ENCODE data around the gene TAS2R39.

The TAS2R39 gene

GRCh38 chr7:143229054-143229790 is 46.0 kb downstream of the TAS2R39 start:
- no peaks in the 10 kb centered on the region for H4K20me1 ChIP-seq (ENCODE audit: control insufficient read depth, insufficient read depth, low read depth, low read length)
- no peak overlapping the region for H3K4me3 ChIP-seq (ENCODE audit: low read length)
- TF ChIP-seq CTCF (IDR thresholded peaks at IDR 0.05; ENCODE audit: low read depth, low read length, poor library complexity, severe bottlenecking) (no peak), EZH2phosphoT487 (IDR thresholded peaks at IDR 0.05; ENCODE audit: borderline replicate concordance, low read length) (no peak)
- H3K9me2 ChIP-seq (replicated peaks; ENCODE audit: control insufficient read depth, low read length), result no peaks in the 10 kb centered on the region
- no peaks in the 10 kb centered on the region for H3F3A ChIP-seq (ENCODE audit: control insufficient read depth, insufficient read depth)
- H3K79me2 ChIP-seq (ENCODE audit: control insufficient read depth, low read length), result no peaks in the 10 kb centered on the region
- peaks cover 16% of the 10 kb centered on the region for H3K27me3 ChIP-seq (ENCODE audit: control insufficient read depth, low read length)
- no peak overlapping the region for H3K27ac ChIP-seq (ENCODE audit: low read depth, low read length)
- H3K4me2 ChIP-seq (ENCODE audit: low read length), result no peak overlapping the region
- H3K9me3 ChIP-seq (ENCODE audit: control insufficient read depth, insufficient read depth, low read length), result peaks cover 6% of the 10 kb centered on the region
- H3K4me1 ChIP-seq (ENCODE audit: control insufficient read depth, low read length), result no peaks in the 10 kb centered on the region
- H3K36me3 ChIP-seq (ENCODE audit: control insufficient read depth, low read length), result no peaks in the 10 kb centered on the region

GRCh38 chr7:143230602-143231457 is 47.6 kb downstream of the TAS2R39 start:
- Histone ChIP-seq H3K79me2 (ENCODE audit: control insufficient read depth, low read length) (no peaks in the 10 kb centered on the region), H3K9me2 (replicated peaks; ENCODE audit: control insufficient read depth, low read length) (no peaks in the 10 kb centered on the region), H3K36me3 (ENCODE audit: control insufficient read depth, low read length) (no peaks in the 10 kb centered on the region), H3K4me3 (ENCODE audit: low read length) (no peak overlapping the region), H3K27ac (ENCODE audit: low read depth, low read length) (no peak overlapping the region), H3K4me2 (ENCODE audit: low read length) (no peak overlapping the region), H3F3A (ENCODE audit: control insufficient read depth, insufficient read depth) (no peaks in the 10 kb centered on the region), H3K4me1 (ENCODE audit: control insufficient read depth, low read length) (no peaks in the 10 kb centered on the region), H4K20me1 (ENCODE audit: control insufficient read depth, insufficient read depth, low read depth, low read length) (no peaks in the 10 kb centered on the region), H3K27me3 (ENCODE audit: control insufficient read depth, low read length) (peaks cover 12% of the 10 kb centered on the region), H3K9me3 (ENCODE audit: control insufficient read depth, insufficient read depth, low read length) (peaks cover 6% of the 10 kb centered on the region)
- no peak for TF ChIP-seq CTCF (IDR thresholded peaks at IDR 0.05; ENCODE audit: low read depth, low read length, poor library complexity, severe bottlenecking)
- no peak for TF ChIP-seq EZH2phosphoT487 (IDR thresholded peaks at IDR 0.05; ENCODE audit: borderline replicate concordance, low read length)
